T-cell (primary cell): ENCODE results near the gene LVRN. TPM values are rescaled to one million over a fixed set of nuclear protein-coding genes. Genes with fewer than 3 reads are reported as not detected.

Experiments used
- ATAC-seq, 4 experiments: fragments of 200-7000 bp in 3 of 4; fragments of 150-1000 bp in 1 of 4; cut with Tn5 transposase; replicated peaks in 1 of 4; 1 replicate in 3 of 4; 2 replicates in 1 of 4; pipeline ENCODE4 v1.10.0; 2021; ENCODE audit warnings: moderate library complexity in 3 of 4, mild to moderate bottlenecking in 2 of 4, moderate number of reproducible peaks in 1 of 4
- CTCF ChIA-PET, 2 donors: fragments of 300-600 bp; sonication (Branson Sonifier 250); formaldehyde crosslinking; loops; one replicate each; lab custom pipeline; 2022; ENCODE audit warnings: antibody characterized with exemption in 2 of 2; lab: Charles Lee
- POLR2A ChIA-PET, 2 donors: fragments of 300-600 bp; sonication (Branson Sonifier 250); formaldehyde crosslinking; loops; one replicate each; lab custom pipeline; 2022; ENCODE audit warnings: antibody characterized with exemption in 2 of 2; lab: Charles Lee
- DNase-seq, 35 experiments: peaks; one replicate each; pipeline versions ENCODE4 v3.0.0 to v3.0.0-alpha.2; 2013 to 2023
- H3K27ac ChIP-seq: one replicate; pipeline ENCODE4 v1.5.1; 2013; ENCODE audit warnings: low read length
- H3K27me3 ChIP-seq, 2 experiments: replicated peaks in 1 of 2; 1 replicate in 1 of 2; 2 replicates in 1 of 2; pipeline versions ENCODE4 v1.6.1 to v1.7.0; 2013; ENCODE audit warnings: low read length in 1 of 2, mixed read lengths in 1 of 2; ENCODE audit not compliant: control insufficient read depth in 2 of 2, insufficient read depth in 2 of 2; ENCODE audit errors: extremely low read depth in 1 of 2
- H3K36me3 ChIP-seq, 2 donors: 1 replicate in 1 of 2; 2 replicates in 1 of 2; pipeline versions ENCODE4 v1.6.1 to v1.7.0; 2013; ENCODE audit warnings: low read length in 1 of 2; ENCODE audit not compliant: control insufficient read depth in 2 of 2, insufficient read depth in 1 of 2; ENCODE audit errors: extremely low read depth in 1 of 2
- H3K4me1 ChIP-seq, 2 experiments: 1 replicate in 1 of 2; 2 replicates in 1 of 2; pipeline versions ENCODE4 v1.6.1 to v1.7.0; 2013; ENCODE audit warnings: low read length in 2 of 2, mixed read lengths in 1 of 2; ENCODE audit not compliant: insufficient read depth in 2 of 2, control insufficient read depth in 1 of 2; ENCODE audit errors: extremely low read depth in 1 of 2
- H3K4me3 ChIP-seq, 2 donors: 1 replicate in 1 of 2; 2 replicates in 1 of 2; pipeline versions ENCODE4 v1.5.1 to v1.7.0; 2013; ENCODE audit warnings: mild to moderate bottlenecking in 2 of 2, low read length in 1 of 2, moderate library complexity in 1 of 2; ENCODE audit not compliant: control insufficient read depth in 1 of 2; ENCODE audit errors: extremely low read depth in 1 of 2
- H3K9me3 ChIP-seq: 2 replicates; pipeline ENCODE4 v1.7.0; 2013
- H3K27ac Mint-ChIP-seq, 2 donors: one replicate each; pipeline ENCODE4 v1.8.0; 2020 to 2021; ENCODE audit warnings: mild to moderate bottlenecking in 2 of 2, mixed read lengths in 2 of 2
- H3K27me3 Mint-ChIP-seq, 2 donors: one replicate each; pipeline ENCODE4 v1.8.0; 2021 to 2022; ENCODE audit warnings: mixed read lengths in 2 of 2
- H3K36me3 Mint-ChIP-seq: one replicate; pipeline ENCODE4 v1.8.0; 2021; ENCODE audit warnings: mixed read lengths
- H3K4me1 Mint-ChIP-seq, 3 donors: one replicate each; pipeline ENCODE4 v1.8.0; 2020 to 2022; ENCODE audit warnings: mixed read lengths in 3 of 3, mild to moderate bottlenecking in 1 of 3
- H3K4me3 Mint-ChIP-seq, 3 donors: one replicate each; pipeline ENCODE4 v1.8.0; 2020 to 2022; ENCODE audit warnings: mild to moderate bottlenecking in 3 of 3, mixed read lengths in 3 of 3, moderate library complexity in 3 of 3
- H3K9me3 Mint-ChIP-seq, 3 donors: one replicate each; pipeline ENCODE4 v1.8.0; 2020 to 2022; ENCODE audit warnings: mixed read lengths in 3 of 3
- WGBS: methylation state at CpG from one replicate; pipeline ENCODE4 v1.1.5; 2013; ENCODE audit warnings: missing lambda C conversion rate; ENCODE audit not compliant: insufficient coverage; 5-methylcytosine and 5-hydroxymethylcytosine counted together
- total RNA-seq, 35 experiments: library from RNA in 6 of 35; stranded (reverse) in 6 of 35; fragments of 120-200 nt in 1 of 35; gene quantifications; one replicate each; pipeline versions ENCODE4 v1.2.1 to v1.2.4 and lab custom pipeline; 2013 to 2026

The LVRN gene
- total RNA-seq, 5 donors from 2014 or later (not counting 1 experiment from before 2014, with no cell fraction given) = 0.12 to 0.28 TPM; not detected in 3

DNA sequence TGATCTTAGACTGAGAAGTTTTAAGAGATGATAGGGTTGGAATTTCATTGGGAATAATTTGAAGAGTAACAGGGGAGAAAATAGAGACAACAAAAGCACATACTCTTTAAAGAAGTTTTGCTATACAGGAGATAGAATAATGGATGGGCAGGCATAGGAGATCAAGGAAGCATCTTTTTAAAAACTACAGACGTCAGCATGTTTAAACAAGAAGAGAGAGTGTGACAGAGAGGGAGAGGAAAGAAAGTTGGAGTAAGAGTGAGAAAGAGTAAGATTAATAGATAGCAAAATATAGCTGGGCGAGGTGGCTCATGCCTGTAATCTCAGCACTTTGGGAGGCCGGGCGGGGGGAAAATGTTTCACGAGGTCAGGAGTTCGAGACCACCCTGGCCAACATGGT lies 5.3 kb upstream of the LVRN start:
- WGBS = 83% methylated on average over 6 of the region's 6 CpGs
- Histone ChIP-seq H3K27me3 (peaks cover 11 to 12% of the 10 kb centered on the region in 2 experiments), H3K4me3 (no peak overlapping the region), H3K9me3 (no peaks in the 10 kb centered on the region), H3K36me3 (no peaks in the 10 kb centered on the region), H3K4me1 (peaks cover 6 to 7% of the 10 kb centered on the region in 2 experiments), H3K27ac (no peak overlapping the region)
- ChIA-PET CTCF (no interaction called here), POLR2A (no interaction called here)
- DNase-seq (no peak), ATAC-seq (no peak)
- H3K4me3 Mint-ChIP-seq = no peak overlapping the region
- no peaks in the 10 kb centered on the region for H3K9me3 Mint-ChIP-seq
- H3K36me3 Mint-ChIP-seq = no peaks in the 10 kb centered on the region
- H3K27ac Mint-ChIP-seq = no peak overlapping the region
- peaks cover 20 to 31% of the 10 kb centered on the region in 2 donors for H3K27me3 Mint-ChIP-seq
- H3K4me1 Mint-ChIP-seq = peaks cover 7 to 10% (median 8%) of the 10 kb centered on the region in 3 donors

DNA sequence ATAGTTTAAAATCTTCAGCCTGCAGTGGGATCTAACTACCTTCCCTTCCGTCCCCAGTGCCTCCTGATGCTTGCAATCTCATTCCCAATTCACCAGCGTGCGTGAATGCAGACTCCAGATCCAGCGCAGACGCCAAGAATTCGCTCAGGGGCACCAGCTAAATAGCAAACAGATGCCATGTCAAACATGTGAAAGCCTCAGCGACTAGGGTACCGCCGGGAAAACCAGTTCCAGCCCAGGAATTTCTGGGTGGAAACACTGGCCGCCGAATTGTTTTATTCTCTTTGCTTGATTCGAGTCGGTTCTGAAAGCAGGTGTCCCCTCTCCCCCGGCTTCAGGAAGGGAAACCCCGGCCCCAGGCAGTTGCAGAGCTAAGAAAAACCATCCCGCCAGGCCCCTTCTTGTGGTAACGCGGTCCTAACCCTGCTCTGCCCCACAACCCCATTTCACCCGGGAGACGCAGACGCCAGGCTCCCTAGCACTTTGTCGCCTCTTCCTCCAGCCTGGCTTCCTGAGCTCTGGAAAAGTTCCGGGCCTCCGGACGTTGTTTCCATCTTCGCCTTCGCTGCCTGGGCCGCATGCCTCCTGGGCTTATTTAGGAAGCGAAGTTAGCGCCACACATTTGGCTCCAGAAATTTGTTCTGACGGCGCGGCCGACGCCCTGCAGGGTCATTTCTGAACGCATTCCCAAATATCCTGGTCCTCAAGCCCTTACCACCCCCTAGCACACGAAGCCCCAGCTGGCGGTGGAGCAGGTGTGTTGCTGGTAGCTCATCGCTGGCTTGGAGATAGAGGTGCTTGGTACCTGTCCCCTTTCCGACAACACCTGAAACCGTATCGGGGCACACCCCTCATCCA lies 665 bp upstream of the LVRN start:
- peaks cover 33 to 57% of the 10 kb centered on the region in 2 donors for H3K27me3 Mint-ChIP-seq
- CTCF ChIA-PET = interaction anchor here in 1 of 2 donors (0.6 to 1.0 kb wide), 3 partner anchors 81 to 141 kb away, joined by 3 to 6 read pairs (median 3); no protein-coding TSS in a partner anchor
- H3K4me3 Mint-ChIP-seq = peak overlapping the region in 1 of 3 donors; percentile 37
- no peak for ATAC-seq
- H3K36me3 Mint-ChIP-seq = no peaks in the 10 kb centered on the region
- no peak for DNase-seq
- 9% methylated on average over 35 of the region's 42 CpGs for WGBS
- peaks cover 17 to 28% of the 10 kb centered on the region in 2 experiments for H3K27me3 ChIP-seq
- H3K9me3 Mint-ChIP-seq = no peaks in the 10 kb centered on the region
- no peaks in the 10 kb centered on the region for H3K36me3 ChIP-seq
- POLR2A ChIA-PET = interaction anchor here in 1 of 2 donors (0.6 kb wide), 1 partner anchor 954 kb away, joined by 3 read pairs; no protein-coding TSS in a partner anchor
- peaks cover 14 to 19% (median 15%) of the 10 kb centered on the region in 3 donors for H3K4me1 Mint-ChIP-seq
- H3K27ac Mint-ChIP-seq = no peak overlapping the region
- no peaks in the 10 kb centered on the region for H3K9me3 ChIP-seq
- H3K27ac ChIP-seq = no peak overlapping the region
- peak overlapping the region in 1 of 2 donors; percentile 32 for H3K4me3 ChIP-seq
- peaks cover 8 to 20% of the 10 kb centered on the region in 2 experiments for H3K4me1 ChIP-seq

DNA sequence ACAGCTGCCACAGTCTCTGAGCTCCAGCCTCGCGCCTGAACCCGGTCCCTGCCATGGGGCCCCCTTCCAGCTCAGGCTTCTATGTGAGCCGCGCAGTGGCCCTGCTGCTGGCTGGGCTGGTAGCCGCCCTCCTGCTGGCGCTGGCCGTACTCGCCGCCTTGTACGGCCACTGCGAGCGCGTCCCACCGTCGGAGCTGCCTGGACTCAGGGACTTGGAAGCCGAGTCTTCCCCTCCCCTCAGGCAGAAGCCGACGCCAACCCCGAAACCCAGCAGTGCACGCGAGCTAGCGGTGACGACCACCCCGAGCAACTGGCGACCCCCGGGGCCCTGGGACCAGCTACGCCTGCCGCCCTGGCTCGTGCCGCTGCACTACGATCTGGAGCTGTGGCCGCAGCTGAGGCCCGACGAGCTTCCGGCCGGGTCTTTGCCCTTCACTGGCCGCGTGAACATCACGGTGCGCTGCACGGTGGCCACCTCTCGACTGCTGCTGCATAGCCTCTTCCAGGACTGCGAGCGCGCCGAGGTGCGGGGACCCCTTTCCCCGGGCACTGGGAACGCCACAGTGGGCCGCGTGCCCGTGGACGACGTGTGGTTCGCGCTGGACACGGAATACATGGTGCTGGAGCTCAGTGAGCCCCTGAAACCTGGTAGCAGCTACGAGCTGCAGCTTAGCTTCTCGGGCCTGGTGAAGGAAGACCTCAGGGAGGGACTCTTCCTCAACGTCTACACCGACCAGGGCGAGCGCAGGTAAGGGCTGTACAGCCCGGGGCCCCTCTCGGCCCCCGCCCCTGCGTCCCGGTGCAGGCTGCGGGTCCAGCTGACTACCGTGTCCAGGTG lies 509 bp downstream of the LVRN start:
- WGBS = 9% methylated on average over 66 of the region's 71 CpGs
- Mint-ChIP-seq H3K4me1 (peaks cover 14 to 19% (median 15%) of the 10 kb centered on the region in 3 donors), H3K36me3 (no peaks in the 10 kb centered on the region), H3K27ac (no peak overlapping the region), H3K4me3 (peak overlapping the region in 1 of 3 donors; percentile 37), H3K27me3 (peaks cover 34 to 58% of the 10 kb centered on the region in 2 donors), H3K9me3 (no peaks in the 10 kb centered on the region)
- Histone ChIP-seq H3K4me1 (peaks cover 8 to 20% of the 10 kb centered on the region in 2 experiments), H3K27me3 (peaks cover 17 to 24% of the 10 kb centered on the region in 2 experiments), H3K9me3 (no peaks in the 10 kb centered on the region), H3K36me3 (no peaks in the 10 kb centered on the region), H3K27ac (no peak overlapping the region), H3K4me3 (peak overlapping the region in 1 of 2 donors; percentile 59)
- POLR2A ChIA-PET = no interaction called here
- DNase-seq = no peak
- peak in 1 of 4 experiments; percentile 45 for ATAC-seq
- CTCF ChIA-PET = no interaction called here

DNA sequence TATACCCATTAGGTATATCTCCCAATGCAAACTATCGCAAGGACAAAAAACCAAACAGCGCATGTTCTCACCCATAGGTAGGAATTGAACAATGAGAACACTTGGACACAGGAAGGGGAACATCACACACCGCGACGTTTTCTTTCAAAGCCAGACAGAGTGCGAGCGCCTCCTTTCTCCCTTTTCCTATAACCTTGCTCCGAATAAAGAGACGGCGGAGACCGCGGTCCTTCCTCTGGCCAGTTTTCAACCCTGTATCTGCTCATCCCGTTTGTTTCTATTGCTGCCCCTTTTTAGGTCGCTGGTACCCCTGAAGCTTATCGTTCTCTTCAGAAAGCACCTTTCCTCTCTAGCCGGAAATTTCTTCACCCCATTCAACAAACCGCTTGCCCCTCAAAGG lies 1.3 kb downstream of the LVRN start:
- Histone ChIP-seq H3K36me3 (no peaks in the 10 kb centered on the region), H3K4me3 (no peak overlapping the region), H3K9me3 (no peaks in the 10 kb centered on the region), H3K4me1 (peaks cover 8 to 20% of the 10 kb centered on the region in 2 experiments), H3K27ac (no peak overlapping the region), H3K27me3 (peaks cover 15 to 24% of the 10 kb centered on the region in 2 experiments)
- WGBS = 30% methylated on average over 13 of the region's 17 CpGs
- Mint-ChIP-seq H3K36me3 (no peaks in the 10 kb centered on the region), H3K4me1 (peaks cover 14 to 19% (median 15%) of the 10 kb centered on the region in 3 donors), H3K27me3 (peaks cover 36 to 64% of the 10 kb centered on the region in 2 donors), H3K4me3 (peak overlapping the region in 1 of 3 donors; percentile 59), H3K9me3 (no peaks in the 10 kb centered on the region), H3K27ac (peak overlapping the region in 1 of 2 donors; percentile 21)
- ATAC-seq (no peak), DNase-seq (no peak)
- POLR2A ChIA-PET = no interaction called here
- CTCF ChIA-PET = no interaction called here

DNA sequence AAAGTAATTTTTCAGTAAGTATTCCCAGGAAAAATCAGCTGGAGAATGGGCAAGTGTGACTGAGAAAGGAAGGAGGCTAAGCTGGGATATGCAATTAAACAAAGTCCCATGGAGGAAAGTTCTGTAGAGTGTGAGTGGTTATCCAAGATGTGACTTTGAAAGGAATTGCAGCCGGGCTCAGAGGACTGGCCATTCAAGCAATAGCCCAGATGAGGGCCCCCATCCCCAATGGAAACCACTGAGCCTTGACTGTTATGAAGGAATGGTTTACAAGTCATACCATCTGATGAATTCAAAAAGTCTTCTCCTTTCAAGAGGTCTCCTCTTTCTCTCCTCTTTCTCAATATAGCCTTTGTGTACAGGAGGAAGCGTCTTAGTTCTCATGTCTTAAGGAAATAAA lies 6.5 kb downstream of the LVRN start:
- Histone ChIP-seq H3K27me3 (peaks cover 2 to 5% of the 10 kb centered on the region in 2 experiments), H3K4me1 (no peaks in the 10 kb centered on the region), H3K9me3 (no peaks in the 10 kb centered on the region), H3K36me3 (no peaks in the 10 kb centered on the region), H3K27ac (no peak overlapping the region), H3K4me3 (no peak overlapping the region)
- WGBS = no CpG with 5 or more reads among the region's 2 CpGs
- ChIA-PET POLR2A (no interaction called here), CTCF (no interaction called here)
- DNase-seq = no peak
- no peak overlapping the region for H3K4me3 Mint-ChIP-seq
- peaks cover 0 to 1% (median under 1%) of the 10 kb centered on the region in 3 donors for H3K4me1 Mint-ChIP-seq
- no peak for ATAC-seq
- H3K9me3 Mint-ChIP-seq = no peaks in the 10 kb centered on the region
- H3K27ac Mint-ChIP-seq = no peak overlapping the region
- H3K27me3 Mint-ChIP-seq = peaks cover 36 to 38% of the 10 kb centered on the region in 2 donors
- H3K36me3 Mint-ChIP-seq = no peaks in the 10 kb centered on the region

DNA sequence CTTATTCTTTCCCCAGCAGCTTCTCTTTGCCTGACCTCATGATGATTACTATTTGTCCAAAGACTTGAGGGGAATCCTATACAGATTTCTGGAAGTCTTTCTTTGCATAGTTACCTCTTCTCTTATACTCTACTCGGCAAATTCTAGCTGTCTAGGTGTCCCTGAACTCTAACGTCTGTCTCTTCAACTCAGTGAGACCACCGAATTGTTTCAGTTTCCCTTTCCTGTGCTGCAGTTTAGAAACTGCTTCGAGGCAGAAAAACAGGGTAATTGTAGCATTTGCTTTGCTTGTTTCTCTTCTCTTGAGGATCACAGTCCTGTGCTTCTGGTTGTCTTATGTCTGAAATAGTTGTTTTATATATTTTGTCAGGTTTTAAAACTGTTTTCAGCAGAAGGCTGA lies 14.8 kb downstream of the LVRN start:
- Histone ChIP-seq H3K27ac (no peak overlapping the region), H3K27me3 (peaks cover 0 to 7% of the 10 kb centered on the region in 2 experiments), H3K9me3 (no peaks in the 10 kb centered on the region), H3K4me1 (no peaks in the 10 kb centered on the region), H3K36me3 (no peaks in the 10 kb centered on the region), H3K4me3 (no peak overlapping the region)
- H3K4me3 Mint-ChIP-seq = no peak overlapping the region
- WGBS = 14% methylated on average over 1 of the region's 4 CpGs
- no peaks in the 10 kb centered on the region for H3K36me3 Mint-ChIP-seq
- peaks cover 29 to 38% of the 10 kb centered on the region in 2 donors for H3K27me3 Mint-ChIP-seq
- ChIA-PET POLR2A (no interaction called here), CTCF (no interaction called here)
- H3K9me3 Mint-ChIP-seq = peaks cover 0 to 6% (median 0%) of the 10 kb centered on the region in 3 donors
- H3K27ac Mint-ChIP-seq = no peak overlapping the region
- no peaks in the 10 kb centered on the region for H3K4me1 Mint-ChIP-seq
- DNase-seq = peak in 1 of 35 experiments; percentile 4
- no peak for ATAC-seq
